ENCODE results near the gene SGK2. TPM values are rescaled to one million over a fixed set of nuclear protein-coding genes. Genes with fewer than 3 reads are reported as not detected.

SGK2 gene
- total and polyA plus RNA-seq, 2 of the 13 experiments (the other 11 are each of a cell fraction or from before 2014, with no cell fraction given) = 6.2 to 29.4 TPM

DNA sequence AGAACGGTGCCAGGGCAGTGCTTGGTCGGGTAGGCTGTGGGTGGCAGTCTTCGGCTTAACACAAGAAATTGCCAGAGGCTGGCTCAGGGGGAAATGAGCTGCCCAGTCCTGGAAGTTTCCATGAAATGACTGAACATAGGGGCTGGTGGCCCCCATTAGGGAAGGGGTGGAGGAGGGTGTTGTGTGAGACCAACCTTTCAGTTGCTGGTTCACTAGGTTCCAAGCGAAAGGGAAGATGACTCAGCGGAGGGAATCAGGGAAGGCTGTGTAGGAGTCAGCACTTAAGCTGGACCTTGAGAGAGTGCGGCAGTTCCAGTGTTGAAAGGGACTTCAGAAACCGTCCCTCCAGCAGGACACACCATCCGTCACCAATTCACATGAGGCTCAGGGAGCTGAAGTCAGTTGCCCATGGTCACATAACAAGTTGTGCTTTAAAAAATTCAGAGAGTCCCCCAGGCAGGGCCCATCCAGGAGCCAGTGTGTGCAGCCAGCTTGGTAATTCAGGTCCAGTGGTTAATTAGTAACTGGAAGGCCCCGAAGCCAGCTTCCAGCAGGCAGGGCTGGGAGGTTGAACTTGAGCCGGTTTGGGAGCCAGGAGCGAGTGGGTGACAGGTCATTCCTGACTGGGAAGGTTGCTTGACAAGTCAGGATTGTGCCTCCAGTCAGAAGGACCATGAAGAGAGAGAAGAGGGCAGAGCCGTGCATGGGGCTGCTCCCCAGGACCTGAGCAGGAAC lies at the start of gene SGK2 (continued):
- TF ChIP-seq HMGXB3 (CRISPR knock-in tag; IDR thresholded peaks at IDR 0.05; ENCODE audit: borderline replicate concordance) (0 out of 2 replicates have a peak, but pooled peaks have one; percentile 9), ZNF792 (CRISPR knock-in tag; IDR thresholded peaks at IDR 0.05) (0 out of 2 replicates have a peak, but pooled peaks have one; percentile 4), ZSCAN29 (CRISPR knock-in tag; conservative IDR thresholded peaks at IDR 0.05) (0 out of 2 replicates have a peak, but pooled peaks have one; percentile 2), RXRA (CRISPR knock-in tag; IDR thresholded peaks at IDR 0.05) (peak; percentile 98), HIVEP1 (CRISPR knock-in tag; IDR thresholded peaks at IDR 0.05) (peak; percentile 75), RFX1 (IDR thresholded peaks at IDR 0.05) (no peak), ZNF577 (CRISPR knock-in tag; IDR thresholded peaks at IDR 0.05; ENCODE audit: borderline replicate concordance, low read depth) (no peak), PHF8 (CRISPR knock-in tag; IDR thresholded peaks at IDR 0.05) (peak; percentile 83), ZNF224 (CRISPR knock-in tag; IDR thresholded peaks at IDR 0.05) (no peak), ZNF589 (CRISPR knock-in tag; conservative IDR thresholded peaks at IDR 0.05) (no peak), DDIT3 (CRISPR knock-in tag; IDR thresholded peaks at IDR 0.05) (no peak), NR3C1 (CRISPR knock-in tag; IDR thresholded peaks at IDR 0.05) (no peak), SNAPC2 (CRISPR knock-in tag; IDR thresholded peaks at IDR 0.05) (0 out of 2 replicates have a peak, but pooled peaks have one; percentile 16), ZNF207 (IDR thresholded peaks at IDR 0.05; ENCODE audit: borderline replicate concordance) (no peak), CBX2 (IDR thresholded peaks at IDR 0.05; ENCODE audit: low read depth, low read length) (no peak), CBX2 (CRISPR knock-in tag; IDR thresholded peaks at IDR 0.05; ENCODE audit: low read depth) (no peak), TIGD3 (CRISPR knock-in tag; IDR thresholded peaks at IDR 0.05; ENCODE audit: borderline replicate concordance) (no peak; the same call in 1 of the 2 replicates), HOXA3 (CRISPR knock-in tag; IDR thresholded peaks at IDR 0.05) (peak; percentile 87), FIP1L1 (IDR thresholded peaks at IDR 0.05; ENCODE audit: borderline replicate concordance, insufficient read depth, low read depth, low read length) (peak; percentile 95; the same call in 1 of the 2 replicates), SP2 (CRISPR knock-in tag; IDR thresholded peaks at IDR 0.05) (no peak)
- TF ChIP-seq, protein P1, sequence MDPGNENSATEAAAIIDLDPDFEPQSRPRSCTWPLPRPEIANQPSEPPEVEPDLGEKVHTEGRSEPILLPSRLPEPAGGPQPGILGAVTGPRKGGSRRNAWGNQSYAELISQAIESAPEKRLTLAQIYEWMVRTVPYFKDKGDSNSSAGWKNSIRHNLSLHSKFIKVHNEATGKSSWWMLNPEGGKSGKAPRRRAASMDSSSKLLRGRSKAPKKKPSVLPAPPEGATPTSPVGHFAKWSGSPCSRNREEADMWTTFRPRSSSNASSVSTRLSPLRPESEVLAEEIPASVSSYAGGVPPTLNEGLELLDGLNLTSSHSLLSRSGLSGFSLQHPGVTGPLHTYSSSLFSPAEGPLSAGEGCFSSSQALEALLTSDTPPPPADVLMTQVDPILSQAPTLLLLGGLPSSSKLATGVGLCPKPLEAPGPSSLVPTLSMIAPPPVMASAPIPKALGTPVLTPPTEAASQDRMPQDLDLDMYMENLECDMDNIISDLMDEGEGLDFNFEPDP (CRISPR knock-in tag; conservative IDR thresholded peaks at IDR 0.05) = no peak
- TF ChIP-seq, protein P2, sequence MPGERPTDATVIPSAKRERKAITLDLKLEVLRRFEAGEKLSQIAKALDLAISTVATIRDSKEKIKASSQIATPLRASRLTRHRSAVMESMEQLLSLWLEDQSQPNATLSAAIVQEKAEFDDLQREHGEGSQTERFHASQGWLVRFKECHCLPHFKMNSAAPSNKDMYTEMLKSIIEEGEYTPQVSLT (CRISPR knock-in tag; IDR thresholded peaks at IDR 0.05; ENCODE audit: borderline replicate concordance, low read depth) = no peak

Data from HepG2 (cell line).